ENCODE measurements around the gene RANBP9.

DNA sequence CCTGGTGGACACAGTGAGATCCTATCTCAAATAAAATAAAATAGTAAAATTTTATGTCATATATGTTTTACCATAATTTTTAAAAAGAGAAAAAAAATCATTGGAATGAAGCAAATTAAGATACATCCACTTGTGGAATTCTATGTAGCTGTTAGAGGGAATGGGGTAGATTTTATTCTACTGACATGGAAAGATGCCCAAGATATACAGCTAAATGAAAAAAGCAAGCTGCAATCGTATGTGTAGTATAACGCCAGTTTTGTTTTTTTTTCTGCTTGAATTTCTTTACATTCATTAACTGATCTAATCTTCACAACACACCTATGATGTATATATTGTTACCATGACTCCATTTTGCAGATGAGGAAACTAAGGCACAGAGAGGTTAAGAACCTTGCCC, 23.4 kb upstream of the RANBP9 start:
- TF ChIP-seq CTCF (conservative IDR thresholded peaks at IDR 0.05) (no peak), EZH2 (IDR thresholded peaks at IDR 0.05; ENCODE audit: low read depth) (no peak)
